Jurkat, Clone E6-1 (cell line): ENCODE measurements around the gene GARRE1.

Source experiments
- DNase-seq: peaks from one replicate; pipeline ENCODE4 v3.0.0-alpha.2; 2011; ENCODE audit warnings: low read depth, low spot score
- H3K4me3 ChIP-seq: 2 replicates; pipeline ENCODE4 v1.5.1; 2011; ENCODE audit warnings: mild to moderate bottlenecking, low read length, control low read depth, moderate library complexity

The GARRE1 gene

GRCh38 chr19:34282611-34283519 is 28.5 kb downstream of the GARRE1 start:
- H3K4me3 ChIP-seq: no peak overlapping the region
- no peak for DNase-seq

GRCh38 chr19:34284505-34284904 is 30.2 kb downstream of the GARRE1 start:
- no peak overlapping the region for H3K4me3 ChIP-seq
- DNase-seq: no peak

GRCh38 chr19:34287662-34288140 is 33.3 kb downstream of the GARRE1 start:
- H3K4me3 ChIP-seq: no peak overlapping the region
- DNase-seq: no peak

- no peak overlapping the region for H3K4me3 ChIP-seq
- no peak for DNase-seq
These were observed 34.0 kb downstream of the GARRE1 start for GRCh38 chr19:34288381-34288780.

- H3K4me3 ChIP-seq: no peak overlapping the region
- no peak for DNase-seq
These were observed 36.9 kb downstream of the GARRE1 start for GRCh38 chr19:34291235-34291634.

- no peak overlapping the region for H3K4me3 ChIP-seq
- DNase-seq: no peak
These were observed 40.7 kb downstream of the GARRE1 start for GRCh38 chr19:34295103-34295502.

GRCh38 chr19:34298891-34299520 is 44.7 kb downstream of the GARRE1 start:
- no peak for DNase-seq
- H3K4me3 ChIP-seq: no peak overlapping the region

- no peak overlapping the region for H3K4me3 ChIP-seq
- no peak for DNase-seq
These were observed 45.2 kb downstream of the GARRE1 start for GRCh38 chr19:34299576-34299975.

- DNase-seq: no peak
- no peak overlapping the region for H3K4me3 ChIP-seq
These were observed 46.0 kb downstream of the GARRE1 start for GRCh38 chr19:34300380-34300779.

- no peak for DNase-seq
- no peak overlapping the region for H3K4me3 ChIP-seq
These were observed 46.6 kb downstream of the GARRE1 start for GRCh38 chr19:34300962-34301361.
